ENCODE data around the gene ZDHHC11. TPM values are rescaled to one million over a fixed set of nuclear protein-coding genes. Genes with fewer than 3 reads are reported as not detected.

Gene ZDHHC11
- total RNA-seq, 1 experiment from 2014 or later = 17.0 TPM

GRCh38 chr5:870956-871355, 20.2 kb upstream of the ZDHHC11 start:
- ChIA-PET POLR2A (no interaction called here), CTCF (no interaction called here)
- intact Hi-C loops (cut with micrococcal nuclease) = no loop called here

More at GRCh38 chr5:870956-871355, 20.2 kb upstream of the ZDHHC11 start:
- Histone ChIP-seq H3K9me3 (ENCODE audit: control insufficient read depth in 1 of 2, insufficient read depth in 1 of 2, low read depth in 1 of 2, low read length in 2 of 2) (no peaks in the 10 kb centered on the region), H2AFZ (ENCODE audit: low read depth, low read length, poor library complexity, severe bottlenecking) (no peak overlapping the region), H3K36me3 (ENCODE audit: control insufficient read depth in 1 of 2, insufficient read depth in 2 of 2, low read length in 2 of 2) (peaks cover 60 to 77% of the 10 kb centered on the region in 2 experiments), H3K9me2 (ENCODE audit: insufficient read depth) (no peaks in the 10 kb centered on the region), H3K4me1 (ENCODE audit: control insufficient read depth in 1 of 2, insufficient read depth in 2 of 2, low read length in 2 of 2) (no peaks in the 10 kb centered on the region), H3K79me2 (ENCODE audit: insufficient read depth, low read length) (peaks cover 28% of the 10 kb centered on the region; the same call in 1 of the 2 replicates), H3K4me2 (ENCODE audit: low read length) (no peak overlapping the region), H3K4me3 (replicated peaks in 1 of 2; ENCODE audit: low read depth in 1 of 2, low read length in 2 of 2) (no peak overlapping the region), H3K9ac (ENCODE audit: low read length) (no peak overlapping the region), H3K27me3 (ENCODE audit: insufficient read depth, low read length) (no peaks in the 10 kb centered on the region), H3K27ac (ENCODE audit: low read depth, low read length) (no peak overlapping the region), H4K20me1 (ENCODE audit: insufficient read depth) (no peaks in the 10 kb centered on the region)
- BruUV-seq (replicated peaks) = no TSS peak
- TF ChIP-seq EGR1 (IDR thresholded peaks at IDR 0.05; ENCODE audit: low read depth) (no peak), REST (IDR thresholded peaks at IDR 0.05; ENCODE audit: low read depth) (no peak), POLR2AphosphoS5 (IDR thresholded peaks at IDR 0.05; ENCODE audit: low read depth, low read length) (no peak), CTCF (IDR thresholded peaks at IDR 0.05 in 2 of 3, conservative IDR thresholded peaks at IDR 0.05 in 1 of 3; ENCODE audit: borderline replicate concordance in 1 of 3, insufficient read depth in 1 of 3, low read depth in 2 of 3, low read length in 2 of 3) (no peak), CEBPB (IDR thresholded peaks at IDR 0.05; ENCODE audit: low read depth) (no peak)
- RAD21 ChIA-PET (ENCODE audit: low non-redundant PET in 1 of 2, low total read pairs in 2 of 2, uncharacterized antibody in 2 of 2, unreplicated experiment in 2 of 2) = no interaction called here
- DNase-seq (ENCODE audit: low read depth, low spot score) = no peak
- no peak for ATAC-seq
